AG04450 (cell line): ENCODE results near the gene CHD6. TPM values are rescaled to one million over a fixed set of nuclear protein-coding genes. Genes with fewer than 3 reads are reported as not detected.

Source experiments
- CTCF ChIA-PET: fragments of 300-600, 350-600 bp; formaldehyde crosslinking; extraction: SDS; loops from one replicate; lab custom pipeline; 2022; ENCODE audit warnings: antibody characterized with exemption, inconsistent platforms; lab: Charles Lee
- POLR2A ChIA-PET: fragments of 350-600 bp; formaldehyde crosslinking; extraction: SDS; loops from one replicate; lab custom pipeline; 2021; ENCODE audit warnings: antibody characterized with exemption, inconsistent platforms; lab: Yijun Ruan, JAX
- DNase-seq: peaks from one replicate; pipeline ENCODE4 v3.0.0-alpha.2; 2011; ENCODE audit warnings: low read depth, low spot score
- H3K27ac ChIP-seq: one replicate; pipeline ENCODE4 v1.5.1; 2012; ENCODE audit warnings: low read depth, low read length, control low read depth
- H3K27me3 ChIP-seq: one replicate; pipeline ENCODE4 v1.6.0; 2012; ENCODE audit warnings: low read length; ENCODE audit not compliant: control insufficient read depth, insufficient read depth
- H3K4me3 ChIP-seq: 2 replicates; pipeline ENCODE4 v1.5.1; 2011; ENCODE audit warnings: mild to moderate bottlenecking, low read depth, low read length, control low read depth
- H3K9me3 ChIP-seq: 2 replicates; pipeline ENCODE4 v1.5.1; 2012; ENCODE audit warnings: low read length; ENCODE audit not compliant: control insufficient read depth, insufficient read depth
- CTCF ChIP-seq: IDR thresholded peaks from 2 replicates; pipeline ENCODE4 v1.5.1; 2011; ENCODE audit warnings: low read depth, low read length, control low read depth, inconsistent platforms
- polyA plus RNA-seq: library from polyadenylated mRNA; depleted of rRNA; stranded (reverse); fragments of >200 nt; gene quantifications from 2 replicates; pipeline ENCODE4 v1.2.3, GENCODE V29; 2011

The CHD6 gene
- polyA plus RNA-seq, 1 experiment, result 21.7 TPM

GRCh38 chr20:41436679-41437078, 181.5 kb downstream of the CHD6 start:
- Histone ChIP-seq H3K4me3 (no peak overlapping the region), H3K9me3 (no peaks in the 10 kb centered on the region), H3K27ac (no peak overlapping the region), H3K27me3 (no peaks in the 10 kb centered on the region)
- TF ChIP-seq CTCF, result no peak
- ChIA-PET CTCF (no interaction called here), POLR2A (no interaction called here)
- DNase-seq, result peak; percentile 6

GRCh38 chr20:41433203-41433602, 185.0 kb downstream of the CHD6 start:
- Histone ChIP-seq H3K27me3 (no peaks in the 10 kb centered on the region), H3K4me3 (no peak overlapping the region), H3K9me3 (no peaks in the 10 kb centered on the region), H3K27ac (no peak overlapping the region)
- TF ChIP-seq CTCF, result no peak
- DNase-seq, result no peak
- ChIA-PET POLR2A (no interaction called here), CTCF (no interaction called here)

- Histone ChIP-seq H3K27ac (no peak overlapping the region), H3K27me3 (no peaks in the 10 kb centered on the region), H3K9me3 (no peaks in the 10 kb centered on the region), H3K4me3 (no peak overlapping the region)
- DNase-seq, result no peak
- TF ChIP-seq CTCF, result no peak
- ChIA-PET CTCF (no interaction called here), POLR2A (no interaction called here)
Measured at GRCh38 chr20:41432746-41433145, 185.4 kb downstream of the CHD6 start.

- POLR2A ChIA-PET, result interaction anchor here (1.3 kb wide), 1 partner anchor 28 kb away, joined by 3 read pairs; no protein-coding TSS in a partner anchor
- TF ChIP-seq CTCF, result no peak
- peak overlapping the region; percentile 4 for H3K27ac ChIP-seq
- H3K4me3 ChIP-seq, result no peak overlapping the region
- H3K27me3 ChIP-seq, result no peaks in the 10 kb centered on the region
- CTCF ChIA-PET, result interaction anchor here (0.8 to 1.2 kb wide), 3 partner anchors 17 to 255 kb away, joined by 3 to 6 read pairs (median 4); no protein-coding TSS in a partner anchor
- DNase-seq, result peak; percentile 63
- H3K9me3 ChIP-seq, result no peaks in the 10 kb centered on the region
Measured at GRCh38 chr20:41428285-41428684, 189.9 kb downstream of the CHD6 start.

GRCh38 chr20:41427833-41428232, 190.3 kb downstream of the CHD6 start:
- H3K27me3 ChIP-seq, result no peaks in the 10 kb centered on the region
- ChIA-PET POLR2A (interaction anchor here (1.3 kb wide), 1 partner anchor 28 kb away, joined by 3 read pairs; no protein-coding TSS in a partner anchor), CTCF (interaction anchor here (0.8 to 1.2 kb wide), 3 partner anchors 17 to 255 kb away, joined by 3 to 6 read pairs (median 4); no protein-coding TSS in a partner anchor)
- H3K27ac ChIP-seq, result no peak overlapping the region
- DNase-seq, result no peak
- H3K4me3 ChIP-seq, result no peak overlapping the region
- TF ChIP-seq CTCF, result no peak
- no peaks in the 10 kb centered on the region for H3K9me3 ChIP-seq
